C1 segment of cervical spinal cord (tissue), 14 donors: ENCODE measurements around the gene FGF1.
"Not testable (repeated sequence)": the region's sequence is repeated elsewhere in the genome, so short reads cannot be mapped to it uniquely, and the experiment has no call there.

Experiments
- DNase-seq, 14 donors: peaks; one replicate each; lab custom pipeline; 2025; lab: John Stamatoyannopoulos, UW

Gene FGF1

DNA sequence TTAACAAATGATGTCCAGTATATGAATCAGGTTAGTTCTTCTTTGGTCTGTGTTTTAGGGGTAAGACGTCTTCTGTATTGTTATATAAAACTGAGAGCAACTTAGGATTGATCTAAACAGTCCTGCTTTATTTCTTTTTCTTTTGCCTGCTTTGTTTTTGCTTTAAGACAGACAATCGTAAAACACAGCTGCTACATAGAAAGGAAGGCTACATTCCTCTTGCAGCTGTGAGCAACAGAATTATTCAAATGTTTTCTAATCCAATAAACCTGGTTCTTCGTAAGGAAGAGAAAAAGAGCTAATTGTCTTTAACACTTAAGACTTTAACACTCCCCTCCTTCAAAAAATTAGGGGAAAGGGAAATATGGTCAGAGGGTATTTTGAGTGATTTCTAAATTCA, 14.6 kb downstream of the FGF1 start:
- DNase-seq: no peak

DNA sequence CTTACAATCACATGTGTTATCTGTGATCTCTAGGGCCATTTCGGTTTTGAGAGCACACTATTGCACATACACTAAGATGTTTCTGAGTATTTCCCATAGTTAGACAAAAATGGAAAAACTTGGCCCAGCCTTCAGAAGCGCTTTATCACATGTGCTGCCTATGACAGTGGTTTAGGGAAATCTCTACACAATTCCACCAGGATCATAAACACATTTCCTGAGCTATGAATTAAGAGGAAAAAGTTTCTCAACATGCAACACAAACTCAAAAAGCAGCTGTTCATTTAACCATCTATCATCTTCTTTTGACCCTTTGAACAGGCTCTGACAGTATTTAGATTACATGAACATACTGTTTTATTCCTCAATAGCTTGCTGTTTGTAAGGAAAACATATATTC, 15.1 kb downstream of the FGF1 start:
- DNase-seq: no peak

DNA sequence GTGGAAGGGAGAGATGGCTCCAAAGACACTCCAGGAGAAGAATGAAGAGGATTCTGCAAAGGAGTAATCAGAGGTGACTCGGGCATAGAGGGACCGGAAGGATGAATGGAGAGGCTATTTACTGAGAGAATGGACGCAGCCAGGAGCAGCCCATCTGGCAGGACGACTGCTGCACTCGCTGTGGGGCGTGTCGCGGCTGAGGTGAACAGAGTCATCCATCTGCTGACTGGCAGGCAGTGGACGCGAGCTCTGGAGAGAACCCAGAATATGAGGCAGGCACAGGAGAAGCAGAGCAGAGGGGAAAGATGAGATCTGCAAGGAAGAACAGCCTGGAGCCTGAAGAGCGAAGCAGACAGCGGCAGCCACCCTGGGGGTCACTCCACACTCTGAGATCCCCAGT, 16.4 kb downstream of the FGF1 start:
- peak in 2 of 14 donors; percentile 14 to 57 for DNase-seq

DNA sequence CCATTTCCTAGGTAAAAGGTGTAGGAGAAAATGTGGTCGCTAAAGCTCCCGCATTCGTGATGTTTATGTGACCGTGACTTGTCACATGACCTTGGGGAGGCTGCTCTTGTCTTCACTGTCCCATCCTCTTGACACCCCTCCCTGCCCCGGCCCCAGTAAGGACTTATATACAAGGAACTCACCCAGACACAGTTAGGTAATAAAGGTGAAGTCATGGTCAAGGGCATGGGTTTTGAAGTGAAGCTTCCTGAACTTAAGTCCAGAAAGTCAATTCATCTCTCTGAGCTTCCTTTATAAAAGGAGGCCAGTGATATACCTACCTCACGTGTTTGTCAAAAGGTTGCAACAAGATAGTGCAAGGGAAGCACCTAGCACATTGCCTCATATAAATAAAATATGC, 17.6 kb downstream of the FGF1 start:
- DNase-seq: no peak

DNA sequence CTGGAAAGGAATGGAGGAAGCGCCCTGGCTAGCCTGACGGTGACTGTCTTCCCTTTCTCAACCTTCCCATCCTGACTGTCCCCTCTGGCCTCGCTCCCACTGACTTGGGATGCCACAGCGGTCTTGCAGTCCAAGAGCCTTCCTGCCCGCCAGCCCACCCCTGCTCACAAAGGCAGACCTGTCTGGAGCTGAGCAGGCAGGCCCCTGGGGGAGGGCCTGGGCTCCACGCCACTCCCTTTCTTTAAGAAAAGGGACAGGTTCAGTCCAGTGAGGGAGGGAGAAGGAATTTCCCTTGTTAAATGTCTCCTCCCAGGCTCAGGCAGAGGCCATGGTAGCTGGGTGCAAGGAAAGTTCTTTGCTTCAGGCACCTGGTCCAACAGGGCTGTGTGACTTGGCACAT, 18.1 kb downstream of the FGF1 start:
- peak in 2 of 14 donors; percentile 21 to 58 for DNase-seq

DNA sequence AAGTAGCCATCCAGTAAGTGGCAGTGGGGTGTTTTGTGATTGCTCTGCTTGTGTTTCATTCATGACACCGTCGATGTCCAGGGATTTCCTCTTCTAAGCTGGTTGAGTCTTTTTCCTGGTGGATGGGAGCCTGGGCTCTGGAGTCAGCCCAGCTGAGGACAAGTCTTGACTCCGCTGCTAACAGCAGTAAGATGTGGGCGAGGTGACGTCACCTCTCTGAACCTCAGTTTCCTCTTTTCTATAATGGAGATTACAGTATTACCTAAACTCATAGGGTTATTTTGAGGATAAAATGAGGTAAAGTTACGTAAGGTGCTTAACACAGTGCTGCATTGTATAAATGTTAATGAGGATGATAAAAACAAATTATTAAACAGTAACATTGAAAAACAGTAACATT, 21.3 kb downstream of the FGF1 start:
- no peak for DNase-seq

DNA sequence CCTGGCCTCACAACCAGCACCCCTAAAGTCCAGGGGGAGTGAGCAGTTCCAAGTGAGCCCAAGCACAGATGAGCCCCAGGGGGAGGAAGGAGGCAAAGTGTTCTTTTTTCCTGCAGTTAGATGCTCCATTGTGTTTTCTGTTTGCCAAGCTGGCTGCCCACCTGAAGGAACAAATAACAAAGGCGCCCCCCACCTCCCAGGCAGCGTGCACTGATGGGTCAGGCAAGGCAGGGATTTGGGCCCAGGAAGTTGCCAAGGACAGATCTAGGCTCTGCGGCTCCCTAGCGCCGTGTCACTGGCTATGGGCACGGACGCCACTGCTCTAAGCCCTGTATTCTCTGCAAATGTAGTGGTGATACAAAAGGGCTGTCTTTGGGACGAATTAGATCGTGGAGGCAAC, 21.8 kb downstream of the FGF1 start:
- DNase-seq: no peak

DNA sequence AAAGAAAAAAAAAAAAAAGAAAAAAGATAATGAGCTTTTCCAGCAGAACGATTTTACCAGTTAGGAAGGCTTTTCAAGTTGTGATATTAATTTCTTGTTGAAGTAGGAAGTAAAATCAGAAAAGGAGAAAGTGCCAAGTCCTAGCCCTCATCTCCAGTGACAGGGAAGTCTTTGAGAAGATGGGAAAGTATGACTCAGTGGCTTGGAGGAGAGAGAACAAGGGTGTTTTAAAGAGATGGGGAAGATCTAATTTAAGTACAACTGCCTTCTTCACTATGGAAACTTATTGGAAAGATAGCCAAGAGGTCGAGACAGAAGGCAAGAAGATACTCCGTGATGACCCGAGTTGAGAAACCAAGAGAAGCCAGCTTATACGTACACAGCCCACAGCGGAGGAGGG, 22.6 kb downstream of the FGF1 start:
- DNase-seq: no peak

DNA sequence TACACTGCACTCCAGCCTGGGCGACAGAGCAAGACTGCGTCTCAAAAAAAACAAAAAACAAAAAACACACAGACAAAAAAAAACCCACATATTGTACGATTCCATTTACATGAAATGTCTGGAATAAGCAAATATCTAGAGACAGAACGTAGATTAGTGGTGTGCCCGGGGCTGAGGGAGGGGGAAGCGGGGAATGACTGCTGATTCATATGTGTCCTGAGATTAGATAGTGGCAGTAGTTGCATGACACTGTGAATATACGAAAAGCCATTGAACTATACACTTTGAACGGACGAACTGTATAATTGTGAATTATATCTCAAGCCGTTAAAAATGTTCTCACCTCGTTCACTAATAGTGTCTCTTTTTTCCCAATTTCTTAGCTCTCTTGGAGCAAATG, 23.9 kb downstream of the FGF1 start:
- DNase-seq: no peak

DNA sequence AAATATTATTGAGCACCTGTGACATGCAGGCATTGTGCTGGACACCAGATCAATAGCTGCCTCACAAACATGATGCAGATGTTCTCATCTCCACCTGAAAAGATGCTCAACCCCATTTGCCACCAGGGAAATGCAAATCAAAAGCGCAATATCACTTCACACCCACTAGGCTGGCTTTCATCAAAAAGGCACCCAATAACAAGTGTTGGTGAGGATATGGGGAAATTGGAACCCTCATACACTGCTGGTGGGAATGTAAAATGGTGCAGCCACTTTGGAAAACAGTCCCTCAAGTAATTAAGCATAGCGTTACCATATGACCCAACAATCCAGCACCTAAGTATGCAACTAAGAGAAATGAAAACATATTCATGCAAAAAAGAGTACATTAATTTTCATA, 24.7 kb downstream of the FGF1 start:
- no peak for DNase-seq

DNA sequence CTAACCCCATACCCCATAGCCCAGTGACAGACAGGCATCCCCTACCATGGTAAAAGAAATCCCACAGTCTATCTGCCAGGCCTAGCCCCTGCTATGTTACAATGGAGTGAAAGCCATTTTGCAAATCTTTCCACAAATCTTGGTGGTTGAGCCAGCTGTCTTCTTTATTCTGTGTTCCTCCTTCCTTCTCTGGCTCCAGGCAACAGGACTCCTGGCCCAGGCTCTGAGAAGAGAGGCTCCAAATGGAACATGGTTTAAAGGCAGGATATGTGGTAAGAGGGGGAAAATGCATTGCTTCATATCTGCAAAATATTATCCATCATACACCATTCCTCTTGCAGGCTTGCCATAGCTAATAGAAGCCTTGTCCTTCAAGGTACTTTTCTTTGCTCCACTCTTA, 25.2 kb downstream of the FGF1 start:
- DNase-seq: no peak

DNA sequence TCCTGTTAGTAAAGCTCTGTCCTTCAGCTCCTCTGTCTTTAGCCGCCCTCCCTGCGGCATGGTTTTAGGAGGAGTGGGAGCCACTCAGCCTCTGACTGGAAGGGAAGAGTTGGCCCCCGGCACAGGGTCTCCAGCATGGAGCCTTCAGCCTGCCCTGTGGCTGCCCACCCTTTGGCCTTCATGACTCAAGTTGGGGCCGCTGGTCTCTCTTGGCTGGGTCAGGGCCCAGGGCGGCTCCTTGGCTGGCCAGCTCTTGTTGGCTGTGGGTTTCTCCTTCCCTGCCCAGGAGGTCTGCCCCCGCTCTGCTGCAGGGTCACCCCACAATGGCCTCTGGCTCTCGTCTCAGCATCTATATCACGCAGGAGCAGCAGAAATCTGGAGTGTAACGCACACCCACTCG, 25.7 kb downstream of the FGF1 start:
- DNase-seq: peak in 1 of 14 donors; percentile 23

DNA sequence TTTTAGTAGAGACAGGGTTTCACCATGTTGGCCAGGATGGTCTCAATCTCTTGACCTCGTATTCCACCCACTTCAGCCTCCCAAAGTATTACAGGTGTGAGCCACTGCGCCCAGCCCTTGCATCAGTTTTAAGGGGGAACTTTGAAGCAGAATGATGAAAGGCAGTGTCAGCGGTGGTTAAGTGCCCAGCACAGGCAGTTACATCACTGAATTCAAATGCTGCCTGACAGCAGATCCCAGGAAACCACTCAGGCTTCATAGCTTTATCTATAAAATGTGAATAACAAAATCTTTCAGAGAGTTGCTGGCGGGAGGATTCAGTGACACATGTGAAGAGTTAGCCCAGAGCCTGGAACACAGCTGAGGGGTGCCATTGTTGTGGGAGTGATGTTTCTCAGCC, 26.5 kb downstream of the FGF1 start:
- DNase-seq: peak in 1 of 14 donors; percentile 58

DNA sequence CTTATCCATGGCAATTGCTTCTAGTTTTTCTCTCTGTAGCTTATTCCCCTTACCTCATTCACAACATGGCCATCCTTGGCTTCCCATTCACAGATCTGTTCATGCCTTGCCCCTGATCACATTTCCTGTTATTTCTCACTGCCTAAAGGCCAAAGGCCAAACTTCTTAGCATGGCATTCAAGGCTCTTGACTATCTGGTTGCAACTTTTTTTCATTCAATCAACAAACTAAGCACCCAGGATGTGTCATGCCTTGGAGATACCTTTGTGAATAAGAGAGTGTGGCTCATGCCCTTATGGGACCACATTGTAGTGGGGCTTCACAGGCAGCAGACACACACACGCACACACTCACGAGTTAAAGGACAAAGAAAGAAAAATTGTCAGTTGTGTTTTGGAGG, 27.6 kb downstream of the FGF1 start:
- no peak for DNase-seq

DNA sequence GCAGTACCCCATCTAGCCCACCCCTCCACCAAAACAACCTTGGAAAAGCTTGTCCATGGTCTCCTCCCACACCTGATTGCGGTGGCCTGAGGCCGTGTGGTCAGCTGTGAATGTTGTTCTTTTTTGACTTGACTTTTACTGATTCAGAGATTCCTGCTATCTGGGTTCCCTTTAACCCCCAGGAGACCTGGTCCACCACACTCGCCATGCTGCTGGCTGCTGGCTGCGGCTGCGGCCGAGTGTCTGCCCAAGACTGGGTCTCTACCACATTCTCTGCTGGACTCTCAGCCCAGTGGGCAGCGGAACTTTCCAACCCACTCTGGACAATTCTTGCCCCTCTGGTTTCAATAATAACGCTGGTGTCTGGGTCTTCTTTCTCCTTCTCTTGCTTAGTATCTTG, 28.4 kb downstream of the FGF1 start:
- DNase-seq: no peak

DNA sequence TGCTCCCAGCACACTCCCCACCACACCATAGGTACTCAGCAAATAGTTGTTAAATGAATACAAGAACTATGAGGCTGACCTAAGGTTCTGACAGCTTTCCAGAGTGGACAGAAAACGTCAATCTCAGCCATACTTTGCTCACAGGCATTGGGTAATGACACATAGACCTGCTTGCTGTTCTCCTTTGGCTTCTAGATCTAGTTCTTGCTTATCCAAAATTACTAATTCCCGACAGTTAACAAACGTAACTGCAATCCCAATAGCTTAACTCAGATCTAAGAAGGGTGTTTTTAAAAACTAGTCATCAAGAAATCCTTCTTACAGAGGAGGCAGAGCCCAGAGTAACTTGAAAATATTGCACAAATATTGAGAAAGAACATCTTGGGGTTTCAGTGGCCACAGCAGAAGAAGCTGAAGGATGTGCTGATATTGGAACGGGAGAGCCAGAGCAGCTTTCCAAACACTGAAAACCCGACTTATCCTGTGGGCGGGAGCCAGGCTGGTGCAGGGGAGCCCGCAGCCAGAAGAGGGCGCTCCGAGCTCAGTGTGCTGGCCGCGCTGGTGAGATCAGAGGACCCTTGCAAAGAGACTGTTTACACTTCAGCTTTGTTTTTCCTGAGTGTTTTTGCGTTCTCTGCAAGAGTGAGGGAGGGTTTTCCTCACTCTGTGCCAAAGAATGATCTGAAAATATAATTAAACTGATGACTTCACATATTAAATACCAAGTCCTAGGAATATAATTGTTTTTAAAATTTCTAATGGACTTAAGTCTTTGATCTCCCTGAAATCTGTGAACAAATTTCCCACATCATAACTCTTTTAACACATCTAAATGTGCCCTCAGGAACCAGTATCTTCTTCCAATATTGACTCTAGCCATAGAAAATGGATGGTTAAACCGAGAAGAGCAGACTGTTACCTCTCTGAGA, 30.3 kb downstream of the FGF1 start:
- peak in 13 of 14 donors; percentile 9 to 87 (median 80) for DNase-seq

DNA sequence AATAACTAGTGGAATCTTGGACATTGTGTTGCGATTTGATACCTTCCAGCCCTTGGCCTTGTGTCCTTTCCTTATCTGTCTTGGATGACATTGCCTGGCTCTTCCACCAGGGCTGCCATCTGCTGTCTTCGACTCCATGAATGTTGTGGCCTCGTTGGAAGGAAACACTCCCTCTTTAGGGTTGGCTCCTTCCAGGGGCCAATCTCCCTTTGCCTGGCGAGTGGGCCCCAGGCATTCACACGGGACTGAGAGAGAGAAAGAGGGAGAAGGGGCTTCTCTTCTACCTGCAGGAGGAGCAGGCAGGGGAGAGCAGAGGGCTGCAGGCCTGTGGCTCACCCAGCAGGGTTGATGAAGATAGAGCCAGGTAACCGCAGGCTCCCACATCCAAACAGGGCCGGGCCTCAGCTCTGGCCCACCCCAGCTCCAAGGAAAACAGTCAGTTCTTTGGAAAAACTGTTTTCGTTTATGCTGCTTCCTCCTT, 31.3 kb downstream of the FGF1 start:
- DNase-seq: peak in 1 of 14 donors; percentile 41

DNA sequence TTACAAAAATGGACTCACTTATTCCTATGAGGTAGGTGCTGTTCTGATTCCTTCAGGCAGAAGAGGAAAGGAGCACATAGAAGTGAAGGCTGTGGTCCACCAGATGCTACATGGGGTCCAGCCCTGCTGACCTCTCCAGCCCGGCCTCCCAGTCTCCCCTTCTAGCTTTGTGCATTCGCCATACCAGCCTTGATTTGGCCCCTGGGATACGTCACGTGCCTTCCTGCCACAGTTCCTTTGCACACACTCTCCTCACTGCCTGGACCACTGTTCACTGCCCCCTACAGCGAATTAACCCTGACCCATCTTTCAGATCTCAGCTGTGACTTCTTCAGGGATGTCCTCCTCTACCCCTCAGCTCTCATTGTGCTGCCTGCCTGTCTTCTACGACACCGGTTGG, 32.6 kb downstream of the FGF1 start:
- no peak for DNase-seq

DNA sequence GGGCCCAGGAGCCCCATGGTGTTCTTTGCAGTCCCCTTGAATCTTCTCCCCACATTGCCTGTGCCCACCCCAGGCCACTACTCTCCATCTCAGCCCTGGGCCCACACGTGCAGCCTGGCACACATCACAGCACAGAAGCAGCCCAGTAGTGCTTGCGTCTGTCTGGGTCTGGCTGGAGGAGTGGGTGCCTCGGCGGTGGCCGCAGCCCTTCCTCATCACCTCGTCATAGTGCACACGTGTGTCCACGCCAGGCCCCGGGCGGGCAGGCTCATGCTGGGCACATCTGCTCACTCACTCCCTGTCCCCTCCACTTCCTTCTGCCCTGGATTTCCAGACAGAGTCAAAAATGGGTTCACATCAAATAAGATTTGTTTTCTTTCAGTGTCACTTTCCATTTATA, 33.3 kb downstream of the FGF1 start:
- DNase-seq: no peak

DNA sequence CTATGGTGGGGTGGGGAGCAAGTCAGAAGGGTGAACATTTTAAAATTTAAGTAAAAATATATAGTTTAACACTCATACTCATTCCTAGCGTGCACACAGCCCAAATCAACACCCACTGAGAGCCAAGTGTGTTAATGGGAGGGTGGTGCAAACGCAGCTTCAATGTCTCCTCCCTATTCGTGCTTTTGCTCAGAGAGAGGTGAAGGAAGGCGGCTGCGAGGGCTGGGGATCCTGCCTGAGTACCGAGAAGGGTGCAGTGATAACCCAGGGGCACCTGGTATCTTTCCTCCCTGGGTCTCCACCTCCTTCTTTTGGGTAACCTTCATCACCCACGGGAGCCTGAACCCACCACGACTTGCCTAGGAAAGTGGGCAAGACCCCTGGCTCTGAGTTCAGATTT, 35.0 kb downstream of the FGF1 start:
- DNase-seq: no peak

DNA sequence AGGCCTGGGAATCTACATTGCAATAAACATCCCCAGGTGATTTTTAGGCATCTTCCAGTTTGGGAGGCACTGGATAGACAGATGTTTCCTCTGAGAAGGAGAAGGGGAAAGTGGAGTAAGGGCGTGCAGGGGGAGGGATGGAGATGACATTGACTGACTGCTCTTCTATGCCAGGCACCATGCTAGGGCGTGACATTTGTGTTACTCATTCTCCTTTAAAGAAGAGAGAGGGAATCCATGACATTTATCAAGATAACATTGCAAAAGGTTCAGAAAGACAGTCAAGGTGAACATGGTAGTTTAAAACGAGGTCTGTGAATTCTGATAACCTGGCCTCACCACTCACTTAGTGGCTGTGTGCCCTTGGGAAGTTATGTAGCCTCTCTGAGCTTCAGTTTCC, 35.8 kb downstream of the FGF1 start:
- DNase-seq: no peak

DNA sequence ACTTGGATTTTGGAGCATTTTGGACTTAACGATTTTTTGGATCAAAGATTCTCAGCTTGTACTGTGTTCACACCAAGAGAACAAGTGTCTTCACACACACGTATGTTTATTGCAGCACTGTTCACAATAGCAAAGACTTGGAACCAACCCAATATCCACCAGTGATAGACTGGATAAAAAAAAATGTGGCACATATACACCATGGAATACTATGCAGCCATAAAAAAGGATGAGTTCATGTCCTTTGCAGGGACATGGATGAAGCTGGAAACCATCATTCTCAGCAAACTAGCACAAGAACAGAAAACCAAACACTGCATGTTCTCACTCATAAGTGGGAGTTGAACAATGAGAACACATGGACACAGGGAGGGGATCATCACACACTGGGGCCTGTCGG, 37.8 kb downstream of the FGF1 start:
- DNase-seq: not testable (repeated sequence)

DNA sequence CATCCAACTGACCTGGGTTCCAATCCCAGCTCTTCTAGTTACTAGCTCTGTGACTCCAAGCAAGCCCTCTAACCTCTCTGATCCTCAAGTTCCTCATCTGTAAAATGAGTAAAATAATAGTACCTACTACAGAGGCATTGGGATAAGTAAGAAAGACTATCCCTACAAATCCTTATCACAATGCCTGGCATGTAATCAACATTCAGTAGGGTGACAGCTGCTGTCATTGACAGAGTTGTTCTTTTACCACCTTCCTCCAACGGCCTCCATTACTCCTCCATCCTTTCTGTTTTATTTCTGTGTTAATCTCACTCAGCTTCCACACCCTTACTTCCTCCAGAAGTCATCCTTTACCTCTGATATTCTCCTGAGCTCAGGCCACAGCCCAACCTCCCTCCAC, 40.4 kb downstream of the FGF1 start:
- no peak for DNase-seq
